HCT116 (cell line): Measurements from ENCODE around the gene RNF169. TPM values are rescaled to one million over a fixed set of nuclear protein-coding genes. Genes with fewer than 3 reads are reported as not detected.

Source experiments
- ATAC-seq: fragments of 200-7000 bp; cut with Tn5 transposase; 2 replicates; pipeline ENCODE4 v1.9.1; 2020; ENCODE audit warnings: mild to moderate bottlenecking, moderate library complexity
- BruUV-seq: library from RNA; stranded (reverse); fragments of 400-500 nt; replicated peaks from 2 replicates; lab custom pipeline; 2021; lab: Mats Ljungman, UMichigan
- CTCF ChIA-PET: fragments of 300-600 bp; sonication (Branson Sonifier 250); formaldehyde crosslinking; loops from one replicate; lab custom pipeline; 2021; ENCODE audit warnings: antibody characterized with exemption; lab: Charles Lee
- POLR2A ChIA-PET: fragments of 300-600, 350-600 bp; sonication (Branson Sonifier 250); formaldehyde crosslinking; loops from one replicate; lab custom pipeline; 2021; ENCODE audit warnings: antibody characterized with exemption; lab: Charles Lee
- RAD21 ChIA-PET, 2 experiments: fragments of 300-600 bp; sonication (Branson Sonifier 250); formaldehyde crosslinking; loops; one replicate each; lab custom pipeline; 2023; ENCODE audit warnings: low total read pairs in 2 of 2; ENCODE audit not compliant: uncharacterized antibody in 2 of 2, unreplicated experiment in 2 of 2, low non-redundant PET in 1 of 2; lab: Charles Lee
- DNase-seq: peaks from one replicate; pipeline ENCODE4 v3.0.0-alpha.2; 2010; ENCODE audit warnings: low read depth, low spot score
- H2AFZ ChIP-seq: fragments of 200-600 bp; shearing (Covaris generic), sonication (generic); 2 replicates; pipeline ENCODE4 v1.6.1; 2017; ENCODE audit warnings: low read depth, mixed run types, mixed read lengths, antibody characterized with exemption, low read length; ENCODE audit not compliant: poor library complexity, severe bottlenecking
- H3K27ac ChIP-seq: 2 replicates; pipeline ENCODE4 v1.5.1; 2012; ENCODE audit warnings: low read depth, low read length
- H3K27me3 ChIP-seq: fragments of 200-600 bp; sonication (generic); 2 replicates; pipeline ENCODE4 v1.6.1; 2016; ENCODE audit warnings: mixed run types, low read length, mixed read lengths; ENCODE audit not compliant: insufficient read depth
- H3K36me3 ChIP-seq, 2 experiments: fragments of 200-500 bp in 1 of 2; fragments of 200-600 bp in 1 of 2; sonication (Bioruptor generic) in 1 of 2; sonication (generic) in 1 of 2; 2 replicates each; pipeline versions ENCODE4 v1.5.1 to v1.6.1; 2014 to 2016; ENCODE audit warnings: low read length in 2 of 2, inconsistent platforms in 1 of 2, mixed read lengths in 1 of 2, mixed run types in 1 of 2; ENCODE audit not compliant: insufficient read depth in 2 of 2, control insufficient read depth in 1 of 2
- H3K4me1 ChIP-seq, 2 experiments: fragments of 200-600 bp in 1 of 2; sonication (generic) in 1 of 2; 2 replicates each; pipeline versions ENCODE4 v1.5.1 to v1.6.1; 2012 to 2017; ENCODE audit warnings: low read length in 2 of 2, inconsistent platforms in 1 of 2, mild to moderate bottlenecking in 1 of 2, mixed read lengths in 1 of 2, mixed run types in 1 of 2, moderate library complexity in 1 of 2; ENCODE audit not compliant: insufficient read depth in 2 of 2, control insufficient read depth in 1 of 2
- H3K4me2 ChIP-seq: fragments of 200-600 bp; sonication (generic); 2 replicates; pipeline ENCODE4 v1.6.1; 2017; ENCODE audit warnings: mixed run types, low read length, mixed read lengths
- H3K4me3 ChIP-seq, 2 experiments: fragments of 200-600 bp in 1 of 2; sonication (generic) in 1 of 2; replicated peaks in 1 of 2; 2 replicates each; pipeline ENCODE4 v1.5.1; 2011 to 2016; ENCODE audit warnings: low read length in 2 of 2, control low read depth in 1 of 2, low read depth in 1 of 2, mild to moderate bottlenecking in 1 of 2, mixed read lengths in 1 of 2, mixed run types in 1 of 2
- H3K79me2 ChIP-seq: fragments of 200-600 bp; sonication (generic); 2 replicates; pipeline ENCODE4 v1.6.1; 2017; ENCODE audit warnings: mild to moderate bottlenecking, mixed run types, low read length, moderate library complexity, mixed read lengths; ENCODE audit not compliant: insufficient read depth
- H3K9ac ChIP-seq: fragments of 200-600 bp; sonication (generic); 2 replicates; pipeline ENCODE4 v1.6.1; 2016; ENCODE audit warnings: low read length, mixed read lengths
- H3K9me2 ChIP-seq: fragments of 200-600 bp; sonication (generic), shearing (Covaris generic); 2 replicates; pipeline ENCODE4 v1.6.1; 2017; ENCODE audit warnings: mixed run types, mild to moderate bottlenecking, moderate library complexity; ENCODE audit not compliant: insufficient read depth
- H3K9me3 ChIP-seq, 2 experiments: fragments of 200-500 bp in 1 of 2; fragments of 200-600 bp in 1 of 2; sonication (Bioruptor generic) in 1 of 2; sonication (generic) in 1 of 2; 2 replicates each; pipeline ENCODE4 v1.6.1; 2014 to 2017; ENCODE audit warnings: low read length in 2 of 2, mixed read lengths in 2 of 2, inconsistent platforms in 1 of 2, low read depth in 1 of 2, mild to moderate bottlenecking in 1 of 2, mixed run types in 1 of 2, moderate library complexity in 1 of 2; ENCODE audit not compliant: control insufficient read depth in 1 of 2, insufficient read depth in 1 of 2
- H4K20me1 ChIP-seq: fragments of 200-600 bp; sonication (generic), shearing (Covaris generic); 2 replicates; pipeline ENCODE4 v1.6.1; 2017; ENCODE audit warnings: mixed run types, mild to moderate bottlenecking, moderate library complexity; ENCODE audit not compliant: insufficient read depth
- CBX3 ChIP-seq: IDR thresholded peaks from 2 replicates; pipeline ENCODE4 v1.6.1; 2012; ENCODE audit warnings: low read depth
- CTCF ChIP-seq, 3 experiments: fragments of 200-600 bp in 1 of 3; sonication (generic) in 1 of 3; IDR thresholded peaks in 2 of 3; conservative IDR thresholded peaks in 1 of 3; 2 replicates each; pipeline ENCODE4 v1.5.1; 2012 to 2017; ENCODE audit warnings: low read depth in 2 of 3, low read length in 2 of 3, antibody characterized with exemption in 1 of 3, borderline replicate concordance in 1 of 3, control low read depth in 1 of 3, mild to moderate bottlenecking in 1 of 3, mixed read lengths in 1 of 3, mixed run types in 1 of 3, moderate library complexity in 1 of 3; ENCODE audit not compliant: insufficient read depth in 1 of 3
- ELF1 ChIP-seq: IDR thresholded peaks from 2 replicates; pipeline ENCODE4 v1.6.1; 2012; ENCODE audit warnings: low read depth, borderline replicate concordance
- EZH2 ChIP-seq: fragments of 200-600 bp; sonication (generic); IDR thresholded peaks from 2 replicates; pipeline ENCODE4 v1.6.1; 2017; ENCODE audit warnings: antibody characterized with exemption, mixed run types
- EZH2phosphoT487 ChIP-seq: fragments of 200-600 bp; IDR thresholded peaks from 2 replicates; pipeline ENCODE4 v1.6.1; 2018; ENCODE audit warnings: antibody characterized with exemption, borderline replicate concordance
- MAX ChIP-seq: IDR thresholded peaks from 2 replicates; pipeline ENCODE4 v1.6.1; 2012
- POLR2A ChIP-seq: IDR thresholded peaks from 2 replicates; pipeline ENCODE4 v1.7.0; 2011; ENCODE audit warnings: borderline replicate concordance; ENCODE audit not compliant: insufficient read depth, insufficient read length; ENCODE audit errors: extremely low read depth
- POLR2AphosphoS5 ChIP-seq: IDR thresholded peaks from 2 replicates; pipeline ENCODE4 v1.6.1; 2011; ENCODE audit warnings: mild to moderate bottlenecking, low read depth, low read length, moderate library complexity
- REST ChIP-seq: IDR thresholded peaks from 2 replicates; pipeline ENCODE4 v1.6.1; 2012; ENCODE audit warnings: low read depth
- SP1 ChIP-seq: IDR thresholded peaks from 2 replicates; pipeline ENCODE4 v1.6.1; 2012; ENCODE audit warnings: low read depth
- SRF ChIP-seq: IDR thresholded peaks from 2 replicates; pipeline ENCODE4 v1.6.1; 2012; ENCODE audit warnings: low read depth
- TCF7L2 ChIP-seq: IDR thresholded peaks from 2 replicates; pipeline ENCODE4 v1.7.0; 2011; ENCODE audit warnings: borderline replicate concordance, inconsistent platforms; ENCODE audit not compliant: insufficient read depth, insufficient read length; ENCODE audit errors: extremely low read depth
- YY1 ChIP-seq: IDR thresholded peaks from 2 replicates; pipeline ENCODE4 v1.6.1; 2011; ENCODE audit warnings: low read length, low read depth, moderate library complexity, mild to moderate bottlenecking; ENCODE audit not compliant: insufficient replicate concordance; ENCODE audit errors: extremely low read depth
- ZNF274 ChIP-seq: fragments of 200-500 bp; sonication (Bioruptor generic); IDR thresholded peaks from 2 replicates; pipeline ENCODE4 v1.6.1; 2014; ENCODE audit warnings: mild to moderate bottlenecking, low read depth, low read length, inconsistent platforms
- intact Hi-C: fragments of 100-400 bp; cut with micrococcal nuclease; formaldehyde crosslinking; loops from 2 replicates; pipeline ENCODE4 v1.10.0; 2022
- total RNA-seq: library from RNA; stranded (reverse); gene quantifications from one replicate; pipeline ENCODE4 v1.2.1, GENCODE V29; 2021; ENCODE audit not compliant: unreplicated experiment

Gene RNF169
- total RNA-seq, 1 experiment from 2014 or later: 22.5 TPM

GRCh38 chr11:74784234-74784633 is 35.6 kb downstream of the RNF169 start (continued):
- TF ChIP-seq REST: no peak
- no peak for TF ChIP-seq EZH2
- TF ChIP-seq SRF: no peak
- TF ChIP-seq EZH2phosphoT487: no peak
- TF ChIP-seq, all 23 proteins: peak for 0

GRCh38 chr11:74784726-74785125 is 36.1 kb downstream of the RNF169 start:
- Histone ChIP-seq H3K9me2 (no peaks in the 10 kb centered on the region), H3K36me3 (peaks cover 0 to under 1% of the 10 kb centered on the region in 2 experiments; a peak in 1 of 4 replicates)
- DNase-seq: no peak
- intact Hi-C loops: no loop called here
- TF ChIP-seq POLR2A (no peak), CTCF (IDR thresholded peaks at IDR 0.05 in 2 of 3, conservative IDR thresholded peaks at IDR 0.05 in 1 of 3; ENCODE audit: borderline replicate concordance in 1 of 3, insufficient read depth in 1 of 3, low read depth in 2 of 3, low read length in 2 of 3) (no peak), SP1 (no peak), ELF1 (no peak), REST (no peak), TCF7L2 (no peak), POLR2AphosphoS5 (no peak), CBX3 (no peak), EZH2phosphoT487 (no peak), MAX (no peak), YY1 (no peak), SRF (no peak), ZNF274 (no peak)
- TF ChIP-seq, all 23 proteins: peak for 0
- no peak for ATAC-seq
- no peak overlapping the region for H2AFZ ChIP-seq
- peaks cover 65% of the 10 kb centered on the region for H3K79me2 ChIP-seq
- BruUV-seq: no TSS peak
- no peaks in the 10 kb centered on the region for H3K9me3 ChIP-seq
- H4K20me1 ChIP-seq: no peaks in the 10 kb centered on the region; the same call in 1 of the 2 replicates
- no peak overlapping the region for H3K27ac ChIP-seq
- ChIA-PET RAD21 (no interaction called here), CTCF (no interaction called here), POLR2A (no interaction called here)
- no peak overlapping the region for H3K9ac ChIP-seq
- H3K4me3 ChIP-seq: no peak overlapping the region
- no peak overlapping the region for H3K4me2 ChIP-seq
- H3K4me1 ChIP-seq: peaks cover 0 to 12% of the 10 kb centered on the region in 2 experiments; a peak in 3 of 4 replicates
- H3K27me3 ChIP-seq: no peaks in the 10 kb centered on the region
